G401 (cell line): Measurements from ENCODE around the gene MAPT. TPM values are rescaled to one million over a fixed set of nuclear protein-coding genes. Genes with fewer than 3 reads are reported as not detected.
"Not testable (repeated sequence)": the region's sequence is repeated elsewhere in the genome, so short reads cannot be mapped to it uniquely, and the experiment has no call there.

ENCODE experiments used
- DNase-seq: peaks from one replicate; pipeline ENCODE4 v3.0.0-alpha.2; 2015; ENCODE audit warnings: low spot score
- in situ Hi-C: cut with HindIII; loops from 2 replicates; pipeline ENCODE4 v1.10.0; 2016; ENCODE audit warnings: low sequenced_read_pairs, mixed read lengths
- total RNA-seq: library from RNA; depleted of rRNA; stranded (reverse); fragments of >200 nt; shearing (Covaris generic); gene quantifications from 2 replicates; pipeline ENCODE4 v1.2.3, GENCODE V29; 2014

MAPT gene
- total RNA-seq, 1 experiment from 2014 or later: 0.44 TPM

DNA sequence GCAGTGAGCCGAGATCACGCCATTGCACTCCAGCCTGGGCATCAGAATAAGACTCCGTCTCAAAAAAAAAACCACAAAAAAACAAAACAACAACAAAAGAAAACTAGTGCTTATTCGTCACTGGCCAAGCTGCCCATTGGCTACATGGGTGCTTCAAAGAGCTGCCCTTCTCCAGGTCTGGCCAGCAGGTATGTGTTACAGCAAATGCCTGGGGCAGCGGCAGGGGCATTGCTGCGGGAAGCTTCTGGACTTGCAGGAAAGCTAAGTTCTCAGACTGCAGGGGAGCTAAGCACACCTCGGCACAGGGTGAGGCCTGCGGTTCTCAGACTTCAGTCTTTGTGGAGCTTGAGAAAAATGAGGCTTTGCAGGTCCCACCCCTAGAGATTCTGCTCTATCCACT lies 100.6 kb downstream of the MAPT start:
- DNase-seq: no peak
- in situ Hi-C loops: no loop called here

DNA sequence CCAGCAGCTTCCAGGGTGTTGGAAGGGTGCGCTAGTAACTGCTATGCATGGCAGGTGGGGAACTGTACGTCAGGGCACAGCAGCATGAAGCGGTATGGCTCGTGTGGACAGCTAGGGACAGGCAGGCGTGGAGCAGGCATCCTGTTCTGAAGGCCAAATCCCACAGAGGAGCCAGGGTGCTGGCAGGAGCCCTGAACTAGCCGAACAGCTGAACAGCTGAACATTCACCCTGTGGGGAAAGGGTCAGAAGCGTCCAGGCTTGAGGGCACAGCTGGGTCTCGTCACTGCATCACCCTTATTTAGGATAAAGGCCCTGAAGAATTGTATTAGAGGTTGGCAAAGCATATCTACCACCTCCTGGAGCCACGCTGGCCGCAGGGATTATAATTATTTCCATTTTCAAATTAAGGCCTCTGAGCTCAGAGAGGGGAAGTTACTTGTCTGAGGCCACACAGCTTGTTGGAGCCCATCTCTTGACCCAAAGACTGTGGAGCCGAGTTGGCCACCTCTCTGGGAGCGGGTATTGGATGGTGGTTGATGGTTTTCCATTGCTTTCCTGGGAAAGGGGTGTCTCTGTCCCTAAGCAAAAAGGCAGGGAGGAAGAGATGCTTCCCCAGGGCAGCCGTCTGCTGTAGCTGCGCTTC lies 101.4 kb downstream of the MAPT start:
- in situ Hi-C loops: no loop called here
- peak; percentile 41 for DNase-seq

DNA sequence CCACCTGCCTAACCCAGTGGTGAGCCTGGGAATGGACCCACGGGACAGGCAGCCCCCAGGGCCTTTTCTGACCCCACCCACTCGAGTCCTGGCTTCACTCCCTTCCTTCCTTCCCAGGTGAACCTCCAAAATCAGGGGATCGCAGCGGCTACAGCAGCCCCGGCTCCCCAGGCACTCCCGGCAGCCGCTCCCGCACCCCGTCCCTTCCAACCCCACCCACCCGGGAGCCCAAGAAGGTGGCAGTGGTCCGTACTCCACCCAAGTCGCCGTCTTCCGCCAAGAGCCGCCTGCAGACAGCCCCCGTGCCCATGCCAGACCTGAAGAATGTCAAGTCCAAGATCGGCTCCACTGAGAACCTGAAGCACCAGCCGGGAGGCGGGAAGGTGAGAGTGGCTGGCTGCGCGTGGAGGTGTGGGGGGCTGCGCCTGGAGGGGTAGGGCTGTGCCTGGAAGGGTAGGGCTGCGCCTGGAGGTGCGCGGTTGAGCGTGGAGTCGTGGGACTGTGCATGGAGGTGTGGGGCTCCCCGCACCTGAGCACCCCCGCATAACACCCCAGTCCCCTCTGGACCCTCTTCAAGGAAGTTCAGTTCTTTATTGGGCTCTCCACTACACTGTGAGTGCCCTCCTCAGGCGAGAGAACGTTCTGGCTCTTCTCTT lies 102.1 kb downstream of the MAPT start:
- in situ Hi-C loops: no loop called here
- no peak for DNase-seq

DNA sequence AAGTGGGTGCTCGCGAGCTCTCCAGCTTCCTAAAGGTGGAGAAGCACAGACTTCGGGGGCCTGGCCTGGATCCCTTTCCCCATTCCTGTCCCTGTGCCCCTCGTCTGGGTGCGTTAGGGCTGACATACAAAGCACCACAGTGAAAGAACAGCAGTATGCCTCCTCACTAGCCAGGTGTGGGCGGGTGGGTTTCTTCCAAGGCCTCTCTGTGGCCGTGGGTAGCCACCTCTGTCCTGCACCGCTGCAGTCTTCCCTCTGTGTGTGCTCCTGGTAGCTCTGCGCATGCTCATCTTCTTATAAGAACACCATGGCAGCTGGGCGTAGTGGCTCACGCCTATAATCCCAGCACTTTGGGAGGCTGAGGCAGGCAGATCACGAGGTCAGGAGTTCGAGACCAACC lies 102.8 kb downstream of the MAPT start:
- in situ Hi-C loops: no loop called here

DNA sequence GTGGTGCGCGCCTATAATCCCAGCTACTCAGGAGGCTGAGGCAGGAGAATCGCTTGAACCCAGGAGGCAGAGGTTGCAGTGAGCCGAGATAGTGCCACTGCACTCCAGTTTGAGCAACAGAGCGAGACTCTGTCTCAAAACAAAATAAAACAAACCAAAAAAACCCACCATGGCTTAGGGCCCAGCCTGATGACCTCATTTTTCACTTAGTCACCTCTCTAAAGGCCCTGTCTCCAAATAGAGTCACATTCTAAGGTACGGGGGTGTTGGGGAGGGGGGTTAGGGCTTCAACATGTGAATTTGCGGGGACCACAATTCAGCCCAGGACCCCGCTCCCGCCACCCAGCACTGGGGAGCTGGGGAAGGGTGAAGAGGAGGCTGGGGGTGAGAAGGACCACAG lies 103.3 kb downstream of the MAPT start:
- DNase-seq: no peak
- in situ Hi-C loops: no loop called here

More for the DNA sequence above, 102.8 kb downstream of the MAPT start:
- no peak for DNase-seq

DNA sequence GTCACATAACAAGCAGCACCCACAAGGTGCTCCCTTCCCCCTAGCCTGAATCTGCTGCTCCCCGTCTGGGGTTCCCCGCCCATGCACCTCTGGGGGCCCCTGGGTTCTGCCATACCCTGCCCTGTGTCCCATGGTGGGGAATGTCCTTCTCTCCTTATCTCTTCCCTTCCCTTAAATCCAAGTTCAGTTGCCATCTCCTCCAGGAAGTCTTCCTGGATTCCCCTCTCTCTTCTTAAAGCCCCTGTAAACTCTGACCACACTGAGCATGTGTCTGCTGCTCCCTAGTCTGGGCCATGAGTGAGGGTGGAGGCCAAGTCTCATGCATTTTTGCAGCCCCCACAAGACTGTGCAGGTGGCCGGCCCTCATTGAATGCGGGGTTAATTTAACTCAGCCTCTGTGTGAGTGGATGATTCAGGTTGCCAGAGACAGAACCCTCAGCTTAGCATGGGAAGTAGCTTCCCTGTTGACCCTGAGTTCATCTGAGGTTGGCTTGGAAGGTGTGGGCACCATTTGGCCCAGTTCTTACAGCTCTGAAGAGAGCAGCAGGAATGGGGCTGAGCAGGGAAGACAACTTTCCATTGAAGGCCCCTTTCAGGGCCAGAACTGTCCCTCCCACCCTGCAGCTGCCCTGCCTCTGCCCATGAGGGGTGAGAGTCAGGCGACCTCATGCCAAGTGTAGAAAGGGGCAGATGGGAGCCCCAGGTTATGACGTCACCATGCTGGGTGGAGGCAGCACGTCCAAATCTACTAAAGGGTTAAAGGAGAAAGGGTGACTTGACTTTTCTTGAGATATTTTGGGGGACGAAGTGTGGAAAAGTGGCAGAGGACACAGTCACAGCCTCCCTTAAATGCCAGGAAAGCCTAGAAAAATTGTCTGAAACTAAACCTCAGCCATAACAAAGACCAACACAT lies 104.9 kb downstream of the MAPT start, which contains the start of gene STH:
Gene STH (plus strand): TSS at position 264 of the 913 bp plus-strand sequence. CDS start 30 bp downstream, at position 294.
- DNase-seq: no peak
- in situ Hi-C loops: no loop called here

DNA sequence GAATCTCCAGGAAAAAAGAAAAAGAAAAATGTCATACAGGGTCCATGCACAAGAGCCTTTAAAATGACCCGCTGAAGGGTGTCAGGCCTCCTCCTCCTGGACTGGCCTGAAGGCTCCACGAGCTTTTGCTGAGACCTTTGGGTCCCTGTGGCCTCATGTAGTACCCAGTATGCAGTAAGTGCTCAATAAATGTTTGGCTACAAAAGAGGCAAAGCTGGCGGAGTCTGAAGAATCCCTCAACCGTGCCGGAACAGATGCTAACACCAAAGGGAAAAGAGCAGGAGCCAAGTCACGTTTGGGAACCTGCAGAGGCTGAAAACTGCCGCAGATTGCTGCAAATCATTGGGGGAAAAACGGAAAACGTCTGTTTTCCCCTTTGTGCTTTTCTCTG lies 105.5 kb downstream of the MAPT start:
- DNase-seq: no peak
- in situ Hi-C loops: no loop called here

DNA sequence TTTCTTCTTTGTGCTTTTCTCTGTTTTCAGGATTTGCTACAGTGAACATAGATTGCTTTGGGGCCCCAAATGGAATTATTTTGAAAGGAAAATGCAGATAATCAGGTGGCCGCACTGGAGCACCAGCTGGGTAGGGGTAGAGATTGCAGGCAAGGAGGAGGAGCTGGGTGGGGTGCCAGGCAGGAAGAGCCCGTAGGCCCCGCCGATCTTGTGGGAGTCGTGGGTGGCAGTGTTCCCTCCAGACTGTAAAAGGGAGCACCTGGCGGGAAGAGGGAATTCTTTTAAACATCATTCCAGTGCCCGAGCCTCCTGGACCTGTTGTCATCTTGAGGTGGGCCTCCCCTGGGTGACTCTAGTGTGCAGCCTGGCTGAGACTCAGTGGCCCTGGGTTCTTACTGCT lies 105.9 kb downstream of the MAPT start:
- in situ Hi-C loops: no loop called here
- peak; percentile 38 for DNase-seq

DNA sequence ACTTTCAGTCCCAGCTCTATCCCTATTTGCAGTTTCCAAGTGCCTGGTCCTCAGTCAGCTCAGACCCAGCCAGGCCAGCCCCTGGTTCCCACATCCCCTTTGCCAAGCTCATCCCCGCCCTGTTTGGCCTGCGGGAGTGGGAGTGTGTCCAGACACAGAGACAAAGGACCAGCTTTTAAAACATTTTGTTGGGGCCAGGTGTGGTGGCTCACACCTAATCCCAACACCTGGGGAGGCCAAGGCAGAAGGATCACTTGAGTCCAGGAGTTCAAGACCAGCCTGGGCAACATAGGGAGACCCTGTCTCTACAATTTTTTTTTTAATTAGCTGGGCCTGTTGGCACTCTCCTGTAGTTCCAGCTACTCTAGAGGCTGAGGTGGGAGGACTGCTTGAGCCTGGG lies 106.4 kb downstream of the MAPT start:
- DNase-seq: no peak
- in situ Hi-C loops: no loop called here

DNA sequence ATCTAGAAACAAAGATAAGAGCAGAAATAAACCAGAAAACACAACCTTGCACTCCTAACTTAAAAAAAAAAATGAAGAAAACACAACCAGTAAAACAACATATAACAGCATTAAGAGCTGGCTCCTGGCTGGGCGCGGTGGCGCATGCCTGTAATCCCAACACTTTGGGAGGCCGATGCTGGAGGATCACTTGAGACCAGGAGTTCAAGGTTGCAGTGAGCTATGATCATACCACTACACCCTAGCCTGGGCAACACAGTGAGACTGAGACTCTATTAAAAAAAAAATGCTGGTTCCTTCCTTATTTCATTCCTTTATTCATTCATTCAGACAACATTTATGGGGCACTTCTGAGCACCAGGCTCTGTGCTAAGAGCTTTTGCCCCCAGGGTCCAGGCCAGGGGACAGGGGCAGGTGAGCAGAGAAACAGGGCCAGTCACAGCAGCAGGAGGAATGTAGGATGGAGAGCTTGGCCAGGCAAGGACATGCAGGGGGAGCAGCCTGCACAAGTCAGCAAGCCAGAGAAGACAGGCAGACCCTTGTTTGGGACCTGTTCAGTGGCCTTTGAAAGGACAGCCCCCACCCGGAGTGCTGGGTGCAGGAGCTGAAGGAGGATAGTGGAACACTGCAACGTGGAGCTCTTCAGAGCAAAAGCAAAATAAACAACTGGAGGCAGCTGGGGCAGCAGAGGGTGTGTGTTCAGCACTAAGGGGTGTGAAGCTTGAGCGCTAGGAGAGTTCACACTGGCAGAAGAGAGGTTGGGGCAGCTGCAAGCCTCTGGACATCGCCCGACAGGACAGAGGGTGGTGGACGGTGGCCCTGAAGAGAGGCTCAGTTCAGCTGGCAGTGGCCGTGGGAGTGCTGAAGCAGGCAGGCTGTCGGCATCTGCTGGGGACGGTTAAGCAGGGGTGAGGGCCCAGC lies 107.3 kb downstream of the MAPT start:
- DNase-seq: no peak
- in situ Hi-C loops: no loop called here

DNA sequence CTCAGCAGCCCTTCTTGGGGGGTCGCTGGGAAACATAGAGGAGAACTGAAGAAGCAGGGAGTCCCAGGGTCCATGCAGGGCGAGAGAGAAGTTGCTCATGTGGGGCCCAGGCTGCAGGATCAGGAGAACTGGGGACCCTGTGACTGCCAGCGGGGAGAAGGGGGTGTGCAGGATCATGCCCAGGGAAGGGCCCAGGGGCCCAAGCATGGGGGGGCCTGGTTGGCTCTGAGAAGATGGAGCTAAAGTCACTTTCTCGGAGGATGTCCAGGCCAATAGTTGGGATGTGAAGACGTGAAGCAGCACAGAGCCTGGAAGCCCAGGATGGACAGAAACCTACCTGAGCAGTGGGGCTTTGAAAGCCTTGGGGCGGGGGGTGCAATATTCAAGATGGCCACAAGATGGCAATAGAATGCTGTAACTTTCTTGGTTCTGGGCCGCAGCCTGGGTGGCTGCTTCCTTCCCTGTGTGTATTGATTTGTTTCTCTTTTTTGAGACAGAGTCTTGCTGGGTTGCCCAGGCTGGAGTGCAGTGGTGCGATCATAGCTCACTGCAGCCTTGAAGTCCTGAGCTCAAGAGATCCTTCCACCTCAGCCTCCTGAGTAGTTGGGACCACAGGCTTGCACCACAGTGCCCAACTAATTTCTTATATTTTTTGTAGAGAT lies 108.1 kb downstream of the MAPT start:
- in situ Hi-C loops: no loop called here
- DNase-seq: peak; percentile 88

DNA sequence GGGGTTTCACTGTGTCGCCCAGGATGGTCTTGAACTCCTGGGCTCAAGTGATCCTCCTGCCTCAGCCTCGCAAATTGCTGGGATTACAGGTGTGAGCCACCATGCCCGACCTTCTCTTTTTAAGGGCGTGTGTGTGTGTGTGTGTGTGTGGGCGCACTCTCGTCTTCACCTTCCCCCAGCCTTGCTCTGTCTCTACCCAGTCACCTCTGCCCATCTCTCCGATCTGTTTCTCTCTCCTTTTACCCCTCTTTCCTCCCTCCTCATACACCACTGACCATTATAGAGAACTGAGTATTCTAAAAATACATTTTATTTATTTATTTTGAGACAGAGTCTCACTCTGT lies 108.6 kb downstream of the MAPT start:
- DNase-seq: no peak
- in situ Hi-C loops: no loop called here

DNA sequence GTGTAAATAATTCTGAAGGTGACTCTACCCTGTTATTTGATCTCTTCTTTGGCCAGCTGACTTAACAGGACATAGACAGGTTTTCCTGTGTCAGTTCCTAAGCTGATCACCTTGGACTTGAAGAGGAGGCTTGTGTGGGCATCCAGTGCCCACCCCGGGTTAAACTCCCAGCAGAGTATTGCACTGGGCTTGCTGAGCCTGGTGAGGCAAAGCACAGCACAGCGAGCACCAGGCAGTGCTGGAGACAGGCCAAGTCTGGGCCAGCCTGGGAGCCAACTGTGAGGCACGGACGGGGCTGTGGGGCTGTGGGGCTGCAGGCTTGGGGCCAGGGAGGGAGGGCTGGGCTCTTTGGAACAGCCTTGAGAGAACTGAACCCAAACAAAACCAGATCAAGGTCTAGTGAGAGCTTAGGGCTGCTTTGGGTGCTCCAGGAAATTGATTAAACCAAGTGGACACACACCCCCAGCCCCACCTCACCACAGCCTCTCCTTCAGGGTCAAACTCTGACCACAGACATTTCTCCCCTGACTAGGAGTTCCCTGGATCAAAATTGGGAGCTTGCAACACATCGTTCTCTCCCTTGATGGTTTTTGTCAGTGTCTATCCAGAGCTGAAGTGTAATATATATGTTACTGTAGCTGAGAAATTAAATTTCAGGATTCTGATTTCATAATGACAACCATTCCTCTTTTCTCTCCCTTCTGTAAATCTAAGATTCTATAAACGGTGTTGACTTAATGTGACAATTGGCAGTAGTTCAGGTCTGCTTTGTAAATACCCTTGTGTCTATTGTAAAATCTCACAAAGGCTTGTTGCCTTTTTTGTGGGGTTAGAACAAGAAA lies 109.8 kb downstream of the MAPT start:
- in situ Hi-C loops: no loop called here
- DNase-seq: peak; percentile 73

DNA sequence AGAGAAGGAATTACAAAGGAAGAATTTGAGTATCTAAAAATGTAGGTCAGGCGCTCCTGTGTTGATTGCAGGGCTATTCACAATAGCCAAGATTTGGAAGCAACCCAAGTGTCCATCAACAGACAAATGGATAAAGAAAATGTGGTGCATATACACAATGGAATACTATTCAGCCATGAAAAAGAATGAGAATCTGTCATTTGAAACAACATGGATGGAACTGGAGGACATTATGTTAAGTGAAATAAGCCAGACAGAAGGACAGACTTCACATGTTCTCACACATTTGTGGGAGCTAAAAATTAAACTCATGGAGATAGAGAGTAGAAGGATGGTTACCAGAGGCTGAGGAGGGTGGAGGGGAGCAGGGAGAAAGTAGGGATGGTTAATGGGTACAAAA lies 111.7 kb downstream of the MAPT start:
- in situ Hi-C loops: not testable (repeated sequence)

DNA sequence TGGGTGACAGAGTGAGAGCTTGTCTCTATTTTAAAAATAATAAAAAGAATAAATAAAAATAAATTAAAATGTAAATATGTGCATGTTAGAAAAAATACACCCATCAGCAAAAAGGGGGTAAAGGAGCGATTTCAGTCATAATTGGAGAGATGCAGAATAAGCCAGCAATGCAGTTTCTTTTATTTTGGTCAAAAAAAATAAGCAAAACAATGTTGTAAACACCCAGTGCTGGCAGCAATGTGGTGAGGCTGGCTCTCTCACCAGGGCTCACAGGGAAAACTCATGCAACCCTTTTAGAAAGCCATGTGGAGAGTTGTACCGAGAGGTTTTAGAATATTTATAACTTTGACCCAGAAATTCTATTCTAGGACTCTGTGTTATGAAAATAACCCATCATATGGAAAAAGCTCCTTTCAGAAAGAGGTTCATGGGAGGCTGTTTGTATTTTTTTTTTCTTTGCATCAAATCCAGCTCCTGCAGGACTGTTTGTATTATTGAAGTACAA lies 113.2 kb downstream of the MAPT start:
- in situ Hi-C loops: no loop called here
- DNase-seq: no peak

More for the DNA sequence above, 111.7 kb downstream of the MAPT start:
- not testable (repeated sequence) for DNase-seq

DNA sequence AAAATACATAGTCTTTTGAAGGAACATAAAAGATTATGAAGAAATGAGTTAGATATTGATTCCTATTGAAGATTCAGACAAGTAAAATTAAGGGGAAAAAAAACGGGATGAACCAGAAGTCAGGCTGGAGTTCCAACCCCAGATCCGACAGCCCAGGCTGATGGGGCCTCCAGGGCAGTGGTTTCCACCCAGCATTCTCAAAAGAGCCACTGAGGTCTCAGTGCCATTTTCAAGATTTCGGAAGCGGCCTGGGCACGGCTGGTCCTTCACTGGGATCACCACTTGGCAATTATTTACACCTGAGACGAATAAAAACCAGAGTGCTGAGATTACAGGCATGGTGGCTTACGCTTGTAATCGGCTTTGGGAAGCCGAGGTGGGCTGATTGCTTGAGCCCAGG lies 114.2 kb downstream of the MAPT start:
- no peak for DNase-seq
- in situ Hi-C loops: no loop called here

DNA sequence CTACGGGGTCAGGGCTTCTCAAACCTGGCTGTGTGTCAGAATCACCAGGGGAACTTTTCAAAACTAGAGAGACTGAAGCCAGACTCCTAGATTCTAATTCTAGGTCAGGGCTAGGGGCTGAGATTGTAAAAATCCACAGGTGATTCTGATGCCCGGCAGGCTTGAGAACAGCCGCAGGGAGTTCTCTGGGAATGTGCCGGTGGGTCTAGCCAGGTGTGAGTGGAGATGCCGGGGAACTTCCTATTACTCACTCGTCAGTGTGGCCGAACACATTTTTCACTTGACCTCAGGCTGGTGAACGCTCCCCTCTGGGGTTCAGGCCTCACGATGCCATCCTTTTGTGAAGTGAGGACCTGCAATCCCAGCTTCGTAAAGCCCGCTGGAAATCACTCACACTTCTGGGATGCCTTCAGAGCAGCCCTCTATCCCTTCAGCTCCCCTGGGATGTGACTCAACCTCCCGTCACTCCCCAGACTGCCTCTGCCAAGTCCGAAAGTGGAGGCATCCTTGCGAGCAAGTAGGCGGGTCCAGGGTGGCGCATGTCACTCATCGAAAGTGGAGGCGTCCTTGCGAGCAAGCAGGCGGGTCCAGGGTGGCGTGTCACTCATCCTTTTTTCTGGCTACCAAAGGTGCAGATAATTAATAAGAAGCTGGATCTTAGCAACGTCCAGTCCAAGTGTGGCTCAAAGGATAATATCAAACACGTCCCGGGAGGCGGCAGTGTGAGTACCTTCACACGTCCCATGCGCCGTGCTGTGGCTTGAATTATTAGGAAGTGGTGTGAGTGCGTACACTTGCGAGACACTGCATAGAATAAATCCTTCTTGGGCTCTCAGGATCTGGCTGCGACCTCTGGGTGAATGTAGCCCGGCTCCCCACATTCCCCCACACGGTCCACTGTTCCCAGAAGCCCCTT lies 115.6 kb downstream of the MAPT start:
- DNase-seq: no peak
- in situ Hi-C loops: no loop called here
